Measurements from ENCODE around the gene CHRND.

Gene CHRND

DNA sequence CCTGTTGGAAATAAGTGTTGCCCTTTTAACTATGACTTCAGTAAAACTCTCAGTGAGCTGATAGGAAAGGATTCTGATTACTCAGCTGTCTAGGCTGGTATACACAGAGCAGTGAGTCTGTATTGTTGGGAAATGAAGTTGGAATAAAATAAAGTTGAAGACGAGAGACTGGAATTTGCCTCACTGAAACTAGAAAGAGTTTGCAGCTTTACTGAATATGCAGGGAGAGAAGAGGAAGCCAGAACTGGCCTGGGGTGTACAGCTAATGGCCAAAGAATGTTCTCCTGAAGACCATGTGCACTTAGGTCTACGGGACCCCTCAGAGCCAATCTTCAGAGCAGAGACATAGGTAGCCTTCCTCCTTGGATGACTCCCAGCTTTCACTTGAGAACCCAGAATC is 51.0 kb downstream of the CHRND start:
- Histone ChIP-seq H3K27ac (ENCODE audit: extremely low read depth, low read depth, low read length) (no peak overlapping the region), H3K36me3 (ENCODE audit: control insufficient read depth in 2 of 2, insufficient read depth in 1 of 2, low read length in 2 of 2) (peaks cover 8 to 64% of the 10 kb centered on the region in 2 experiments; a peak in 2 of 3 replicates), H3K9me3 (ENCODE audit: control insufficient read depth, insufficient read depth, low read depth, low read length) (no peaks in the 10 kb centered on the region), H3K4me1 (ENCODE audit: control insufficient read depth, insufficient read depth, low read length) (no peaks in the 10 kb centered on the region), H3K4me3 (ENCODE audit: low read depth, low read length) (no peak overlapping the region)
- TF ChIP-seq ZNF311 (tag by site-specific recombination; IDR thresholded peaks at IDR 0.05; ENCODE audit: borderline replicate concordance) (no peak), MEIS1 (CRISPR knock-in tag; IDR thresholded peaks at IDR 0.05; ENCODE audit: borderline replicate concordance) (no peak), ZNF221 (tag by site-specific recombination; IDR thresholded peaks at IDR 0.05; ENCODE audit: borderline replicate concordance) (no peak), ZNF341 (tag by site-specific recombination; IDR thresholded peaks at IDR 0.05; ENCODE audit: low read depth) (no peak), GLI2 (tag by site-specific recombination; IDR thresholded peaks at IDR 0.05; ENCODE audit: borderline replicate concordance, low read depth) (no peak), ZNF169 (tag by site-specific recombination; IDR thresholded peaks at IDR 0.05) (no peak), ZNF777 (tag by site-specific recombination; IDR thresholded peaks at IDR 0.05; ENCODE audit: borderline replicate concordance) (no peak), ZNF624 (tag by site-specific recombination; IDR thresholded peaks at IDR 0.05) (no peak), ZNF792 (tag by site-specific recombination; IDR thresholded peaks at IDR 0.05) (no peak), WT1 (tag by site-specific recombination; IDR thresholded peaks at IDR 0.05) (no peak)
- TF ChIP-seq, protein P1, sequence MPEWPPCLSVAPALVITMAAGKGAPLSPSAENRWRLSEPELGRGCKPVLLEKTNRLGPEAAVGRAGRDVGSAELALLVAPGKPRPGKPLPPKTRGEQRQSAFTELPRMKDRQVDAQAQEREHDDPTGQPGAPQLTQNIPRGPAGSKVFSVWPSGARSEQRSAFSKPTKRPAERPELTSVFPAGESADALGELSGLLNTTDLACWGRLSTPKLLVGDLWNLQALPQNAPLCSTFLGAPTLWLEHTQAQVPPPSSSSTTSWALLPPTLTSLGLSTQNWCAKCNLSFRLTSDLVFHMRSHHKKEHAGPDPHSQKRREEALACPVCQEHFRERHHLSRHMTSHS (tag by site-specific recombination; IDR thresholded peaks at IDR 0.05), result no peak
- CTCF ChIA-PET, result interaction anchor here (0.6 to 1.2 kb wide), 3 partner anchors 9 to 1651 kb away, joined by 3 read pairs; no protein-coding TSS in a partner anchor
- POLR2A ChIA-PET, result interaction anchor here (1.3 kb wide), 1 partner anchor 26 kb away, joined by 4 read pairs; the partner anchor contains the start of genes EIF4E2 and TIGD1

DNA sequence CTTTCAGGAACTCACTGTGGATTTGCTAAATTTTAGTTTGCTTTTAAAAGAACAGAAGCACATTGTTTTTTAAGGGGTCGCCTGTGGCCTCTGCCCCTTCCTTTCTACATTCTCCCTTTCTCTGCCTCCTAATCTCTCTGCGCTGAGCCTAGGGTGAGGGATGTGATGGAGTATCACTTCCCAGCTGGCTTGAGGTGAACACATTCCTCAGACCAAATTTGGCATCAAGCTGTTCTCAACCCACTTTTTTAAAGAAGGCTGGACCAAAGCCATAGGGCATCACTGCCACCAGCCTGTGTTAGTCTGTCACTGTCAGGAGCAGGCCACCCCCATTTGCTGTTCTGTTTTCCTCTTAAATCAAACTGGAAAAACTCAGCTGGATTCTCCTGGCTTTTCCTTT is 51.9 kb downstream of the CHRND start:
- POLR2A ChIA-PET, result interaction anchor here (1.3 kb wide), 1 partner anchor 27 kb away, joined by 4 read pairs; the partner anchor contains the start of genes EIF4E2 and TIGD1
- Histone ChIP-seq H3K9me3 (ENCODE audit: control insufficient read depth, insufficient read depth, low read depth, low read length) (no peaks in the 10 kb centered on the region), H3K4me1 (ENCODE audit: control insufficient read depth, insufficient read depth, low read length) (no peaks in the 10 kb centered on the region), H3K4me3 (ENCODE audit: low read depth, low read length) (no peak overlapping the region), H3K27ac (ENCODE audit: extremely low read depth, low read depth, low read length) (no peak overlapping the region), H3K36me3 (ENCODE audit: control insufficient read depth in 2 of 2, insufficient read depth in 1 of 2, low read length in 2 of 2) (peaks cover 5 to 67% of the 10 kb centered on the region in 2 experiments; a peak in 2 of 3 replicates)
- CTCF ChIA-PET, result interaction anchor here (0.9 kb wide), 1 partner anchor 10 kb away, joined by 3 read pairs; no protein-coding TSS in a partner anchor
- TF ChIP-seq SETDB1 (IDR thresholded peaks at IDR 0.05; ENCODE audit: insufficient read length, low read length), result no peak
- no peak for TF ChIP-seq ZNF677 (tag by site-specific recombination; IDR thresholded peaks at IDR 0.05)
- no peak for TF ChIP-seq ZFP37 (tag by site-specific recombination; IDR thresholded peaks at IDR 0.05)
- TF ChIP-seq, protein P2, sequence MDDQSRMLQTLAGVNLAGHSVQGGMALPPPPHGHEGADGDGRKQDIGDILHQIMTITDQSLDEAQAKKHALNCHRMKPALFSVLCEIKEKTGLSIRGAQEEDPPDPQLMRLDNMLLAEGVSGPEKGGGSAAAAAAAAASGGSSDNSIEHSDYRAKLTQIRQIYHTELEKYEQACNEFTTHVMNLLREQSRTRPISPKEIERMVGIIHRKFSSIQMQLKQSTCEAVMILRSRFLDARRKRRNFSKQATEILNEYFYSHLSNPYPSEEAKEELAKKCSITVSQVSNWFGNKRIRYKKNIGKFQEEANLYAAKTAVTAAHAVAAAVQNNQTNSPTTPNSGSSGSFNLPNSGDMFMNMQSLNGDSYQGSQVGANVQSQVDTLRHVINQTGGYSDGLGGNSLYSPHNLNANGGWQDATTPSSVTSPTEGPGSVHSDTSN (CRISPR knock-in tag; IDR thresholded peaks at IDR 0.05), result no peak

DNA sequence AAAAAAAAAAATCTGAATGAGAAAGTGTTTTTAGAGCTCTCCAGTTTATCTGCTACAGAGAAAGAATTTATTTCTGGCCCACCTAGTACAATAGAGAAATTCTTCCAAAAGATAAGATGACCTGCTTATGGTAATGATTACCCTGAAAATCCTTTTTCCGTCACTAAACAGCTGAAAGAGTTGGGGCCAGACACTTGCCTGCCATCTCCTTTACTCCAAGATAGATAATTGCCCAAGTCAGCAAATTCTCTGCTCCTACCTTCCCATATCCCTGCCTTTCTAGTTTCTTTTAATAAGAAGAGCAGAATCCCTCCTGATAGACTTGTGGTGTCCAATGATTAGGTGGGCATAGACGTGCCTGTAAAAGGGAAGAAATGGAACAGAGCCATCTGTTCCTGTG is 52.7 kb downstream of the CHRND start:
- no peaks in the 10 kb centered on the region for H3K9me3 ChIP-seq (ENCODE audit: control insufficient read depth, insufficient read depth, low read depth, low read length)
- peaks cover 5 to 67% of the 10 kb centered on the region in 2 experiments; a peak in 2 of 3 replicates for H3K36me3 ChIP-seq (ENCODE audit: control insufficient read depth in 2 of 2, insufficient read depth in 1 of 2, low read length in 2 of 2)
- ChIA-PET CTCF (interaction anchor here (1.1 kb wide), 1 partner anchor 11 kb away, joined by 3 read pairs; no protein-coding TSS in a partner anchor), POLR2A (no interaction called here)
- H3K4me1 ChIP-seq (ENCODE audit: control insufficient read depth, insufficient read depth, low read length), result no peaks in the 10 kb centered on the region
- H3K4me3 ChIP-seq (ENCODE audit: low read depth, low read length), result no peak overlapping the region
- no peak overlapping the region for H3K27ac ChIP-seq (ENCODE audit: extremely low read depth, low read depth, low read length)
- TF ChIP-seq, protein P3, sequence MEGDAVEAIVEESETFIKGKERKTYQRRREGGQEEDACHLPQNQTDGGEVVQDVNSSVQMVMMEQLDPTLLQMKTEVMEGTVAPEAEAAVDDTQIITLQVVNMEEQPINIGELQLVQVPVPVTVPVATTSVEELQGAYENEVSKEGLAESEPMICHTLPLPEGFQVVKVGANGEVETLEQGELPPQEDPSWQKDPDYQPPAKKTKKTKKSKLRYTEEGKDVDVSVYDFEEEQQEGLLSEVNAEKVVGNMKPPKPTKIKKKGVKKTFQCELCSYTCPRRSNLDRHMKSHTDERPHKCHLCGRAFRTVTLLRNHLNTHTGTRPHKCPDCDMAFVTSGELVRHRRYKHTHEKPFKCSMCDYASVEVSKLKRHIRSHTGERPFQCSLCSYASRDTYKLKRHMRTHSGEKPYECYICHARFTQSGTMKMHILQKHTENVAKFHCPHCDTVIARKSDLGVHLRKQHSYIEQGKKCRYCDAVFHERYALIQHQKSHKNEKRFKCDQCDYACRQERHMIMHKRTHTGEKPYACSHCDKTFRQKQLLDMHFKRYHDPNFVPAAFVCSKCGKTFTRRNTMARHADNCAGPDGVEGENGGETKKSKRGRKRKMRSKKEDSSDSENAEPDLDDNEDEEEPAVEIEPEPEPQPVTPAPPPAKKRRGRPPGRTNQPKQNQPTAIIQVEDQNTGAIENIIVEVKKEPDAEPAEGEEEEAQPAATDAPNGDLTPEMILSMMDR (tag by site-specific recombination; IDR thresholded peaks at IDR 0.05), result no peak
- TF ChIP-seq ZNF335 (tag by site-specific recombination; conservative IDR thresholded peaks at IDR 0.05), result no peak
- TF ChIP-seq ZNF658 (tag by site-specific recombination; IDR thresholded peaks at IDR 0.05), result no peak
- no peak for TF ChIP-seq ZNF341 (tag by site-specific recombination; IDR thresholded peaks at IDR 0.05; ENCODE audit: low read depth)
